Endothelial cell of umbilical vein (primary cell): ENCODE measurements around the gene SH3BP5L. TPM values are rescaled to one million over a fixed set of nuclear protein-coding genes. Genes with fewer than 3 reads are reported as not detected.

Source experiments
- BruUV-seq: library from RNA; stranded (reverse); fragments of 400-500 nt; replicated peaks from 2 replicates; lab custom pipeline; 2021; lab: Mats Ljungman, UMichigan
- CTCF ChIA-PET: fragments of 300-600, 350-600 bp; sonication (Branson Sonifier 250); formaldehyde crosslinking; loops from one replicate; lab custom pipeline; 2021; ENCODE audit warnings: antibody characterized with exemption, inconsistent platforms; lab: Charles Lee
- POLR2A ChIA-PET: fragments of 300-600, 350-600 bp; sonication (Branson Sonifier 250); formaldehyde crosslinking; loops from one replicate; lab custom pipeline; 2021; ENCODE audit warnings: antibody characterized with exemption, inconsistent platforms; lab: Charles Lee
- DNase-seq: peaks from one replicate; pipeline ENCODE4 v3.0.0-alpha.2; 2011; ENCODE audit warnings: low read depth, low spot score
- FAIRE-seq: peaks from 2 replicates; lab custom pipeline; 2011; peaks lifted over from hg19 to GRCh38; lab: Jason Lieb, UNC
- H2AFZ ChIP-seq: 2 replicates; pipeline ENCODE4 v1.6.0; 2012; ENCODE audit warnings: low read depth, low read length, control low read depth, inconsistent platforms
- H3K27ac ChIP-seq: 2 replicates; pipeline ENCODE4 v1.5.1; 2011; ENCODE audit warnings: low read depth, mild to moderate bottlenecking, control low read depth, low read length, moderate library complexity; ENCODE audit not compliant: insufficient read depth
- H3K27me3 ChIP-seq, 2 experiments: 2 replicates each; pipeline versions ENCODE4 v1.6.0 to v1.6.1; 2011; ENCODE audit warnings: low read length in 2 of 2, mixed read lengths in 1 of 2; ENCODE audit not compliant: control insufficient read depth in 2 of 2, insufficient read depth in 2 of 2
- H3K36me3 ChIP-seq, 2 experiments: 2 replicates in 1 of 2; 3 replicates in 1 of 2; pipeline ENCODE4 v1.5.1; 2011; ENCODE audit warnings: low read length in 2 of 2, mild to moderate bottlenecking in 1 of 2, moderate library complexity in 1 of 2; ENCODE audit not compliant: control insufficient read depth in 2 of 2, insufficient read depth in 2 of 2; ENCODE audit errors: extremely low read depth in 1 of 2
- H3K4me1 ChIP-seq: 3 replicates; pipeline ENCODE4 v1.5.1; 2011; ENCODE audit warnings: mild to moderate bottlenecking, low read length; ENCODE audit not compliant: control insufficient read depth, insufficient read depth; ENCODE audit errors: extremely low read depth
- H3K4me2 ChIP-seq: 2 replicates; pipeline ENCODE4 v1.6.1; 2011; ENCODE audit warnings: low read length, control low read depth, mixed read lengths; ENCODE audit not compliant: insufficient read depth
- H3K4me3 ChIP-seq, 3 experiments: fragments of 200-600 bp in 1 of 3; sonication (generic), shearing (Covaris generic) in 1 of 3; replicated peaks in 1 of 3; 2 replicates each; pipeline ENCODE4 v1.5.1; 2011 to 2016; ENCODE audit warnings: control low read depth in 3 of 3, low read length in 3 of 3, mild to moderate bottlenecking in 2 of 3, inconsistent platforms in 1 of 3, low read depth in 1 of 3, moderate library complexity in 1 of 3; ENCODE audit not compliant: insufficient read depth in 1 of 3
- H3K79me2 ChIP-seq: 2 replicates; pipeline ENCODE4 v1.6.0; 2012; ENCODE audit warnings: low read length, inconsistent platforms; ENCODE audit not compliant: control insufficient read depth, insufficient read depth
- H3K9ac ChIP-seq: replicated peaks from 2 replicates; pipeline ENCODE3; 2011; ENCODE audit warnings: low read length, control low read depth; ENCODE audit not compliant: insufficient read depth; ENCODE audit errors: extremely low read depth
- H3K9me1 ChIP-seq: replicated peaks from 3 replicates; pipeline ENCODE4 v1.6.0; 2011; ENCODE audit warnings: mild to moderate bottlenecking, low read length; ENCODE audit not compliant: control insufficient read depth, insufficient read depth; ENCODE audit errors: extremely low read depth
- H3K9me3 ChIP-seq: replicated peaks from 2 replicates; pipeline ENCODE4 v1.5.1; 2012; ENCODE audit warnings: low read length, inconsistent platforms; ENCODE audit not compliant: control insufficient read depth, insufficient read depth
- H4K20me1 ChIP-seq: replicated peaks from 2 replicates; pipeline ENCODE3; 2011; ENCODE audit warnings: mild to moderate bottlenecking, low read length; ENCODE audit not compliant: control insufficient read depth, insufficient read depth; ENCODE audit errors: extremely low read depth
- GATA2 ChIP-seq: IDR thresholded peaks from 2 replicates; pipeline ENCODE4 v1.7.0; 2011; ENCODE audit warnings: low read depth, mild to moderate bottlenecking, moderate library complexity, mixed read lengths, low read length; ENCODE audit not compliant: insufficient read length, insufficient read depth
- JUN ChIP-seq: IDR thresholded peaks from 2 replicates; pipeline ENCODE4 v1.6.1; 2011; ENCODE audit warnings: borderline replicate concordance, low read depth; ENCODE audit not compliant: insufficient read length, insufficient read depth
- MYC ChIP-seq: IDR thresholded peaks from one replicate; pipeline ENCODE4 v1.6.1; 2011; ENCODE audit warnings: mild to moderate bottlenecking, low read depth, low read length
- POLR2A ChIP-seq: IDR thresholded peaks from 2 replicates; pipeline ENCODE4 v1.6.1; 2012; ENCODE audit warnings: low read depth, mild to moderate bottlenecking, control low read depth, low read length
- dilution Hi-C: fragments of 300-500 bp; cut with MboI; formaldehyde crosslinking; loops from one replicate; pipeline ENCODE4 v1.15.0; 2019; ENCODE audit warnings: low sequenced_read_pairs; ENCODE audit not compliant: extremely low pct_ligation_motif_present
- intact Hi-C: fragments of 100-400 bp; cut with micrococcal nuclease; formaldehyde crosslinking; loops from one replicate; pipeline ENCODE4 v1.10.0; 2022
- polyA plus RNA-seq, 4 experiments: library from polyadenylated mRNA; depleted of rRNA in 3 of 4; stranded (reverse) in 3 of 4; unstranded in 1 of 4; fragments of >200 nt; gene quantifications; 2 replicates each; pipeline versions ENCODE4 v1.2.1 to v1.2.3, GENCODE V29; 2011 to 2012; ENCODE audit warnings: missing spikeins in 1 of 4
- total RNA-seq: library from RNA; stranded (reverse); gene quantifications from 2 replicates; pipeline ENCODE4 v1.2.3, GENCODE V29; 2021
- TF ChIP-seq, protein P1 (sequence below): IDR thresholded peaks from 2 replicates; pipeline ENCODE4 v1.6.1; 2011; ENCODE audit not compliant: insufficient read depth, insufficient read length

The SH3BP5L gene
- total and polyA plus RNA-seq, 2 donors (not counting 3 experiments of a cell fraction or from before 2014, with no cell fraction given): 24.7 TPM

DNA sequence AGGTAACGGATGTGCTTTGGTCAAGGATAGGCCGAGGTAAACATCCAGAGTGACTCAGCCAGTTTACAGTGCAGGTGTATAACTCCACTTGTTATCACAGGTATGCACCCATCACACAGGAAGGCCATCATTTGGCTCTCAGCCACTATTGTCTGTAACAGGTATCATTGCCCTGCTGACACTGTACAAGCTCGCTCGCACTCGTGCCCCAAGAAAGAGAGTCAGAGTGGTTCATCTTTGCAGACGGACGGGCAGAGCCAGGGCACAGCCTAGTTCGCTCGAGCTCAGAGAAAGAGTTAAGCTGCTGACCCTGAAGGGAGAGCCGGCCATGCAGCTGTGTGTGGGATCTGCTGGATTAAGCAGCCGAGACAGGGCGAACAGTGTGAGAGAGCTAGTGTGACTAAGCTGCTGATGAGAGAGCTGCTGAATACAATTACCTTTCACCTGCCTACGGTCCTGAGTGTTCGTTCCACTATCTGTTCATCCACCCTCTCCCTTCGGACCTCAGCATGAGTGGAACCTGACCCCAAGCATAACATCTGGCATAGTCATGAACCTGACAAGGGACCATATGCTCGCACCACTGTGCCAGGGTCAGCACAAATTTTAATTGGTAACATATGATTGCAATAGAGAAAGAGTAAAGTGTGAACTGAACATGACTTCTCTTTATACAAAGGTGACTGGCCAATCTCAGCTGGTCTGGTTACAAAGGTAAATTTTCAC lies 43.1 kb downstream of the SH3BP5L start:
- Histone ChIP-seq H3K79me2 (no peaks in the 10 kb centered on the region), H3K9ac (no peak overlapping the region), H4K20me1 (no peaks in the 10 kb centered on the region), H3K27ac (no peak overlapping the region), H3K36me3 (no peaks in the 10 kb centered on the region), H3K9me3 (no peaks in the 10 kb centered on the region), H3K4me2 (no peak overlapping the region), H2AFZ (no peak overlapping the region), H3K4me1 (no peaks in the 10 kb centered on the region), H3K9me1 (no peaks in the 10 kb centered on the region), H3K4me3 (no peak overlapping the region), H3K27me3 (no peaks in the 10 kb centered on the region)
- POLR2A ChIA-PET: no interaction called here
- no peak for FAIRE-seq
- BruUV-seq: no TSS peak
- intact Hi-C loops: no loop called here
- dilution Hi-C loops: no loop called here
- no peak for DNase-seq
- CTCF ChIA-PET: no interaction called here
- TF ChIP-seq GATA2: no peak
- no peak for TF ChIP-seq POLR2A
- no peak for TF ChIP-seq MYC

DNA sequence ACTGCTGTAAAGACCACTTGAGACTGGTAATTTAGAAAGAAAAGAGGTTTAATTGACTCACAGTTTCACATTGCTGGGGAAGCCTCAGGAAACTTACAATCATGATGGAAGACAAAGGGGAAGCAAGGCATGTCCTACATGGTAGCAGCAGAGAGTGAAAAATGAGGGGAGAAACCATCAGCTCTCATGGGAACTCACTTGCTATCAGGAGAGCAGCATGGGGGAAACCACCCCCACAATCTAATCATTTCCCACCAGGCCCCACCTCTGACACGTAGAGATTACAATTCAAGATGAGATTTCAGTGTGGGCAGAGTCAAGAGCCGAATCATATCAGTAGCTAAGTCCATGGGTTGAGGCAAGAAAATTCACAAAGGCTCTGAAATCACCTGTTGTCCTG lies 46.4 kb downstream of the SH3BP5L start:
- H3K27me3 ChIP-seq: no peaks in the 10 kb centered on the region
- ChIA-PET CTCF (no interaction called here), POLR2A (no interaction called here)
- DNase-seq (no peak), FAIRE-seq (no peak)
- no peaks in the 10 kb centered on the region for H4K20me1 ChIP-seq
- H3K9me1 ChIP-seq: no peaks in the 10 kb centered on the region
- H3K4me2 ChIP-seq: no peak overlapping the region
- H3K9ac ChIP-seq: no peak overlapping the region
- no peaks in the 10 kb centered on the region for H3K79me2 ChIP-seq
- no peaks in the 10 kb centered on the region for H3K9me3 ChIP-seq
- no peaks in the 10 kb centered on the region for H3K36me3 ChIP-seq
- intact Hi-C loops (no loop called here), dilution Hi-C loops (no loop called here)
- H3K27ac ChIP-seq: no peak overlapping the region
- no TSS peak for BruUV-seq
- TF ChIP-seq, protein P1, sequence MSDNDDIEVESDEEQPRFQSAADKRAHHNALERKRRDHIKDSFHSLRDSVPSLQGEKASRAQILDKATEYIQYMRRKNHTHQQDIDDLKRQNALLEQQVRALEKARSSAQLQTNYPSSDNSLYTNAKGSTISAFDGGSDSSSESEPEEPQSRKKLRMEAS: no peak
- TF ChIP-seq JUN: no peak
- H2AFZ ChIP-seq: no peak overlapping the region
- H3K4me3 ChIP-seq: no peak overlapping the region
- no peaks in the 10 kb centered on the region for H3K4me1 ChIP-seq
